Thyroid gland (tissue), 4 donors: ENCODE measurements around the gene LILRB1. TPM values are rescaled to one million over a fixed set of nuclear protein-coding genes. Genes with fewer than 3 reads are reported as not detected.

ENCODE experiments used
- DNase-seq, 2 donors: peaks; one replicate each; pipeline ENCODE4 v3.0.0-alpha.2; 2019
- H3K27ac ChIP-seq, 3 donors: fragments of 200-600 bp; sonication (generic); 1 replicate in 2 of 3; 2 replicates in 1 of 3; pipeline ENCODE4 v1.5.1; 2016 to 2019; ENCODE audit warnings: mild to moderate bottlenecking in 1 of 3, moderate library complexity in 1 of 3
- H3K27me3 ChIP-seq: fragments of 200-600 bp; sonication (generic); one replicate; pipeline ENCODE4 v1.5.1; 2019
- H3K36me3 ChIP-seq, 2 donors: fragments of 200-600 bp; sonication (generic); one replicate each; pipeline ENCODE4 v1.5.1; 2016 to 2019
- H3K4me1 ChIP-seq, 2 donors: fragments of 200-600 bp; sonication (generic); one replicate each; pipeline ENCODE4 v1.5.1; 2017 to 2019
- H3K4me3 ChIP-seq, 3 donors: fragments of 200-600 bp; sonication (generic); replicated peaks in 1 of 3; 1 replicate in 2 of 3; 2 replicates in 1 of 3; pipeline ENCODE4 v1.5.1; 2016; ENCODE audit warnings: mild to moderate bottlenecking in 1 of 3
- H3K9me3 ChIP-seq: fragments of 200-600 bp; sonication (generic); one replicate; pipeline ENCODE4 v1.5.1; 2017
- POLR2A ChIP-seq, 2 donors: fragments of 450-650 bp; IDR thresholded peaks; one replicate each; pipeline ENCODE4 v1.6.1; 2017; ENCODE audit warnings: antibody characterized with exemption in 2 of 2, mild to moderate bottlenecking in 2 of 2, moderate library complexity in 1 of 2
- WGBS, 2 donors: methylation state at CpG; one replicate each; pipeline ENCODE4 v1.1.5; 2017; 5-methylcytosine and 5-hydroxymethylcytosine counted together
- intact Hi-C: fragments of 100-400 bp; cut with DNase I; formaldehyde crosslinking; loops from one replicate; pipeline ENCODE4 v1.15.1; 2023
- total RNA-seq, 4 donors: library from RNA; depleted of rRNA; stranded (reverse); fragments of >200 nt; gene quantifications; one replicate each; pipeline ENCODE4 v1.2.3, GENCODE V29; 2016
- TF ChIP-seq, protein P1 (sequence below), 6 experiments: fragments of 200-600 bp in 3 of 6; fragments of 450-650 bp in 3 of 6; sonication (generic) in 3 of 6; IDR thresholded peaks; one replicate each; pipeline ENCODE4 v1.5.1; 2016 to 2019; ENCODE audit warnings: antibody characterized with exemption in 6 of 6, mild to moderate bottlenecking in 2 of 6, inconsistent platforms in 1 of 6, moderate library complexity in 1 of 6

The LILRB1 gene
- total RNA-seq, 4 donors from 2014 or later, result 0.13 to 1.5 (median 0.44) TPM

DNA sequence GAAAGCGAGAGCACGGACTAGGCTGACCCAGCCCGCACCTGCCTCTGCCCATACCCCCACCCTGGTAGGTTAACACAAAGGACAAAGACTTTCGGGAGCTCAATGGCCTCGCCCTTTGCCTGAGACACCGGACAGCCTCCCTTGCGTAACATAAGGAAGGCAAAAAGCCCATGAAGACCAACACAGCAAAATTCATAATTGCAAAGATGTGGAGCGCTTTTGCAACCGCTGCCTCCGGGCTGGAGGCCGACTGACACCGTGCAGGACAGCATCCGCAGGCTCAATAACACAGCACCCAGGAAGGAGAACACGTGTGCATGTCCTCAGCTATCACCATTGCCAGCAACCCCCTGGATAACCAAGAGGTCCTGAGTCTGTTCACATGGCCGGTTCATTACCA is 21.5 kb upstream of the LILRB1 start:
- Histone ChIP-seq H3K27me3 (no peaks in the 10 kb centered on the region), H3K36me3 (no peaks in the 10 kb centered on the region), H3K27ac (no peak overlapping the region), H3K4me3 (no peak overlapping the region), H3K4me1 (no peaks in the 10 kb centered on the region), H3K9me3 (no peaks in the 10 kb centered on the region)
- no peak for TF ChIP-seq POLR2A (IDR thresholded peaks at IDR 0.05)
- TF ChIP-seq, protein P1, sequence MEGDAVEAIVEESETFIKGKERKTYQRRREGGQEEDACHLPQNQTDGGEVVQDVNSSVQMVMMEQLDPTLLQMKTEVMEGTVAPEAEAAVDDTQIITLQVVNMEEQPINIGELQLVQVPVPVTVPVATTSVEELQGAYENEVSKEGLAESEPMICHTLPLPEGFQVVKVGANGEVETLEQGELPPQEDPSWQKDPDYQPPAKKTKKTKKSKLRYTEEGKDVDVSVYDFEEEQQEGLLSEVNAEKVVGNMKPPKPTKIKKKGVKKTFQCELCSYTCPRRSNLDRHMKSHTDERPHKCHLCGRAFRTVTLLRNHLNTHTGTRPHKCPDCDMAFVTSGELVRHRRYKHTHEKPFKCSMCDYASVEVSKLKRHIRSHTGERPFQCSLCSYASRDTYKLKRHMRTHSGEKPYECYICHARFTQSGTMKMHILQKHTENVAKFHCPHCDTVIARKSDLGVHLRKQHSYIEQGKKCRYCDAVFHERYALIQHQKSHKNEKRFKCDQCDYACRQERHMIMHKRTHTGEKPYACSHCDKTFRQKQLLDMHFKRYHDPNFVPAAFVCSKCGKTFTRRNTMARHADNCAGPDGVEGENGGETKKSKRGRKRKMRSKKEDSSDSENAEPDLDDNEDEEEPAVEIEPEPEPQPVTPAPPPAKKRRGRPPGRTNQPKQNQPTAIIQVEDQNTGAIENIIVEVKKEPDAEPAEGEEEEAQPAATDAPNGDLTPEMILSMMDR (IDR thresholded peaks at IDR 0.05), result no peak
- intact Hi-C loops, result no loop called here
- whole genome bisulfite sequencing, 2 donors, result 90 to 92% methylated on average over 8 to 14 of the region's 15 CpGs
- DNase-seq, result no peak

DNA sequence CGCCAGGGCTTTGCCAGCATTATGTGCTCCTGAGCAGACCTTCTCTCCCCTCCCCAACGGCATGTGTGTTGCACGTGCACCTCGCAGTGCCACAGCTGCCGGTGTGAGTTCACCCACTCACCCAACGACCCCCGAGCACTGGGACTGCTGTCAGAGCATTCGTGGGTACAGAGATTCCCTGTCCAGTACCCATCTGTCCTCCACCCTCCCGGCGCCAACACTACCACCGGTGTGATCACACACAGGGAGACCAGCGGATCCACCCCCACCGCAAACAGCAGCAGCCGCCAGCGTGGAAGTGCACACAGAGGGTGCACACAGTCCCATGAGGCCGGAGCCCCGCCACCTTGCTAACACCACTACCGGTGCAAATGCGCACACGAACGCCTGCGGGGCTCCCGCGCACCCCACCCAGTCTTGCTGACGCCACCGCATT is 20.9 kb upstream of the LILRB1 start:
- H3K27me3 ChIP-seq, result no peaks in the 10 kb centered on the region
- DNase-seq, result no peak
- H3K36me3 ChIP-seq, result no peaks in the 10 kb centered on the region
- TF ChIP-seq, protein P1 (IDR thresholded peaks at IDR 0.05), result no peak
- TF ChIP-seq POLR2A (IDR thresholded peaks at IDR 0.05), result no peak
- H3K27ac ChIP-seq, result no peak overlapping the region
- no peaks in the 10 kb centered on the region for H3K4me1 ChIP-seq
- no peaks in the 10 kb centered on the region for H3K9me3 ChIP-seq
- intact Hi-C loops, result no loop called here
- 86 to 87% methylated on average over 24 to 26 of the region's 26 CpGs for WGBS, 2 donors
- no peak overlapping the region for H3K4me3 ChIP-seq

DNA sequence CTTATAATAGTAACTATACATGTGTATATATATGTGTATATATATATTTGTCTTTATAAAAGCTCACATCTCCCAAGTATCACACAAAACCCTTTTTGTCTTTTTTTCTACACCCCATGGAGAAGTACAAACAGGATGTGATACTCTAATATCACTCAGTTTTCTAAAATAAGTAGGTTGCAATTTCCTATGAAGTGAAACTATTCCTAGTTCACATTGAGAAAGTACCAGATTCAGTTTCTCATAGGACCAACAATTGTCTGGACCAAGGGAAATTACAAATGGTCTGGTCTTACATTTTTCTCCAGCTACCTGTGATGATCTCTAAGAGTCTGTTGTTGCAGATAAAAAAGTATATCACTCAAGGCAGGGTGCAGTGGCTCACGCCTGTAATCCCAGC is 17.9 kb upstream of the LILRB1 start:
- no peak for TF ChIP-seq POLR2A (IDR thresholded peaks at IDR 0.05)
- TF ChIP-seq, protein P1 (IDR thresholded peaks at IDR 0.05), result no peak
- intact Hi-C loops, result no loop called here
- no peak for DNase-seq
- H3K4me1 ChIP-seq, result no peaks in the 10 kb centered on the region
- H3K36me3 ChIP-seq, result no peaks in the 10 kb centered on the region
- no peak overlapping the region for H3K27ac ChIP-seq
- H3K4me3 ChIP-seq, result no peak overlapping the region
- no peaks in the 10 kb centered on the region for H3K9me3 ChIP-seq
- H3K27me3 ChIP-seq, result no peaks in the 10 kb centered on the region
- 87 to 94% methylated on average over 1 of the region's 1 CpG for WGBS, 2 donors

DNA sequence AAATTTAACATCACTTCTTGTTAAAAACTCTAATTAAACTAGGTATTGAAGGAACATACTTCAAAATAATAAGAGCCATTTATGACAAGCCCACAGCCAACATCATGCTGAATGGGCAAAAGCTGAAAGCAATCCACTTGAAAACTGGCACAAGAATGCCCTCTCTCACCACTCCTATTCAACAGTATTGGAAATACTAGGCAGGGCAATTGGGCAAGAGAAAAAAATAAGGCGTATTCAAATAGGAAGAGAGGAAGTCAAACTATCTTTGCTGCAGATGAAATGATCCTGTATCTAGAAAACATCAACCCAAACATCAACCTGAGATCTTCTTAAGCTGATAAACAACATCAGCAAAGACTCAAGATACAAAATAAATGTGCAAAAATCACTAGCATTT is 15.6 kb upstream of the LILRB1 start:
- intact Hi-C loops, result no loop called here
- no peaks in the 10 kb centered on the region for H3K9me3 ChIP-seq
- no peak for TF ChIP-seq POLR2A (IDR thresholded peaks at IDR 0.05)
- TF ChIP-seq, protein P1 (IDR thresholded peaks at IDR 0.05), result no peak
- H3K27ac ChIP-seq, result no peak overlapping the region
- no peaks in the 10 kb centered on the region for H3K4me1 ChIP-seq
- no peak overlapping the region for H3K4me3 ChIP-seq
- no peaks in the 10 kb centered on the region for H3K27me3 ChIP-seq
- H3K36me3 ChIP-seq, result no peaks in the 10 kb centered on the region
- DNase-seq, result no peak
- WGBS, 2 donors, result 84 to 89% methylated on average over 1 of the region's 1 CpG

DNA sequence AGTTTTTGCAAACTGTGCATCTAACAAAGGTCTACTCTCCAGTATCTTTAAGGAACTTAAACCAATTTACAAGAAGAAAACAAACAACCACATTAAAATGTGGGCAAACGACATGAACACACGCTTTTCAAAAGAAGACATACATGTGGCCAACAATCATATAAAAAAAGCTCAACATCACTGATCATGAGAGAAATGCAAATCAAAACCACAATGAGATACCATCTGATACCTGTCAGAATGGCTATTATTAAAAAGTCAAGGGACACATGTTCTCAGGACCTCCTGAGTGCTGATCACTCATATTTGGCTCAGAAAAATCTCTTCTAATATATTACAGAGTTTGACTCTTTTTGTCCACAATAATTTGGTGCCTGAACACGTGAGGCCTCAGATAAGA is 14.2 kb upstream of the LILRB1 start:
- no peaks in the 10 kb centered on the region for H3K9me3 ChIP-seq
- H3K27ac ChIP-seq, result no peak overlapping the region
- 60 to 62% methylated on average over 3 of the region's 3 CpGs for WGBS, 2 donors
- H3K27me3 ChIP-seq, result no peaks in the 10 kb centered on the region
- no peak overlapping the region for H3K4me3 ChIP-seq
- no peak for TF ChIP-seq POLR2A (IDR thresholded peaks at IDR 0.05)
- TF ChIP-seq, protein P1 (IDR thresholded peaks at IDR 0.05), result no peak
- H3K4me1 ChIP-seq, result no peaks in the 10 kb centered on the region
- no peaks in the 10 kb centered on the region for H3K36me3 ChIP-seq
- intact Hi-C loops, result no loop called here
- no peak for DNase-seq
